Lung microvascular endothelial cell (primary cell): ENCODE results near the gene ABCF3. TPM values are rescaled to one million over a fixed set of nuclear protein-coding genes. Genes with fewer than 3 reads are reported as not detected.
"Not testable (repeated sequence)": the region's sequence is repeated elsewhere in the genome, so short reads cannot be mapped to it uniquely, and the experiment has no call there.

Source experiments
- DNase-seq, 2 donors: peaks; one replicate each; pipeline versions ENCODE4 v3.0.0 to v3.0.0-alpha.2; 2010; ENCODE audit warnings: low read depth in 2 of 2
- total RNA-seq: library from RNA; depleted of rRNA; stranded (reverse); fragments of >200 nt; gene quantifications from 2 replicates; pipeline ENCODE4 v1.2.1, GENCODE V29; 2014

ABCF3 gene
- total RNA-seq = 42.7 and 57.5 TPM in 2 replicates

GRCh38 chr3:184186184-184186901 is at the start of gene ABCF3:
ABCF3 (plus strand) TSS chr3:184186199; CDS start chr3:184186208, 9 bp downstream.
- peak; percentile 51 to 59 for DNase-seq

GRCh38 chr3:184140436-184140835 is 45.6 kb upstream of the ABCF3 start:
- no peak for DNase-seq

GRCh38 chr3:184142199-184142598 is 43.8 kb upstream of the ABCF3 start:
- DNase-seq = no peak

GRCh38 chr3:184143327-184143726 is 42.7 kb upstream of the ABCF3 start:
- DNase-seq = no peak

GRCh38 chr3:184144505-184144904 is 41.5 kb upstream of the ABCF3 start:
- DNase-seq = no peak

GRCh38 chr3:184145111-184145524 is 40.9 kb upstream of the ABCF3 start:
- DNase-seq = peak; percentile 64 to 75

- DNase-seq = no peak
These were observed 40.2 kb upstream of the ABCF3 start for GRCh38 chr3:184145751-184146270.

- DNase-seq = no peak
These were observed 37.9 kb upstream of the ABCF3 start for GRCh38 chr3:184148076-184148475.

GRCh38 chr3:184149123-184149522 is 36.9 kb upstream of the ABCF3 start:
- DNase-seq = no peak

- peak; percentile 43 to 57 for DNase-seq
These were observed 36.2 kb upstream of the ABCF3 start for GRCh38 chr3:184149770-184150169.

GRCh38 chr3:184154885-184155643 is 30.9 kb upstream of the ABCF3 start, which contains the start of gene DVL3:
DVL3 (plus strand) TSS chr3:184155377; CDS start chr3:184155636, 259 bp downstream.
- DNase-seq = peak; percentile 57 to 66

GRCh38 chr3:184155644-184156521 is 30.1 kb upstream of the ABCF3 start:
- DNase-seq = peak; percentile 12 to 14

- peak; percentile 29 to 42 for DNase-seq
These were observed 29.5 kb upstream of the ABCF3 start for GRCh38 chr3:184156522-184156955.

- no peak for DNase-seq
These were observed 28.8 kb upstream of the ABCF3 start for GRCh38 chr3:184157206-184157605.

- no peak for DNase-seq
These were observed 27.6 kb upstream of the ABCF3 start for GRCh38 chr3:184158404-184158803.

- peak in 1 of 2 donors; percentile 64 for DNase-seq
These were observed 25.5 kb upstream of the ABCF3 start for GRCh38 chr3:184160456-184160855.

- DNase-seq = not testable (repeated sequence)
These were observed 23.4 kb upstream of the ABCF3 start for GRCh38 chr3:184162571-184163070.

- no peak for DNase-seq
These were observed 21.2 kb upstream of the ABCF3 start for GRCh38 chr3:184164648-184165330.

- DNase-seq = no peak
These were observed 20.5 kb upstream of the ABCF3 start for GRCh38 chr3:184165543-184165942.

GRCh38 chr3:184166671-184167070 is 19.3 kb upstream of the ABCF3 start:
- DNase-seq = no peak

GRCh38 chr3:184167786-184168185 is 18.2 kb upstream of the ABCF3 start:
- DNase-seq = no peak
